HG03025 (cell line): Measurements from ENCODE around the gene NXPH1.

Source experiments
- ATAC-seq: cut with Tn5 transposase; IDR thresholded peaks from one replicate; pipeline ENCODE4 v1.9.1; 2021; ENCODE audit warnings: mild to moderate bottlenecking, moderate library complexity; ENCODE audit not compliant: unreplicated experiment, low FRiP score

NXPH1 gene

DNA sequence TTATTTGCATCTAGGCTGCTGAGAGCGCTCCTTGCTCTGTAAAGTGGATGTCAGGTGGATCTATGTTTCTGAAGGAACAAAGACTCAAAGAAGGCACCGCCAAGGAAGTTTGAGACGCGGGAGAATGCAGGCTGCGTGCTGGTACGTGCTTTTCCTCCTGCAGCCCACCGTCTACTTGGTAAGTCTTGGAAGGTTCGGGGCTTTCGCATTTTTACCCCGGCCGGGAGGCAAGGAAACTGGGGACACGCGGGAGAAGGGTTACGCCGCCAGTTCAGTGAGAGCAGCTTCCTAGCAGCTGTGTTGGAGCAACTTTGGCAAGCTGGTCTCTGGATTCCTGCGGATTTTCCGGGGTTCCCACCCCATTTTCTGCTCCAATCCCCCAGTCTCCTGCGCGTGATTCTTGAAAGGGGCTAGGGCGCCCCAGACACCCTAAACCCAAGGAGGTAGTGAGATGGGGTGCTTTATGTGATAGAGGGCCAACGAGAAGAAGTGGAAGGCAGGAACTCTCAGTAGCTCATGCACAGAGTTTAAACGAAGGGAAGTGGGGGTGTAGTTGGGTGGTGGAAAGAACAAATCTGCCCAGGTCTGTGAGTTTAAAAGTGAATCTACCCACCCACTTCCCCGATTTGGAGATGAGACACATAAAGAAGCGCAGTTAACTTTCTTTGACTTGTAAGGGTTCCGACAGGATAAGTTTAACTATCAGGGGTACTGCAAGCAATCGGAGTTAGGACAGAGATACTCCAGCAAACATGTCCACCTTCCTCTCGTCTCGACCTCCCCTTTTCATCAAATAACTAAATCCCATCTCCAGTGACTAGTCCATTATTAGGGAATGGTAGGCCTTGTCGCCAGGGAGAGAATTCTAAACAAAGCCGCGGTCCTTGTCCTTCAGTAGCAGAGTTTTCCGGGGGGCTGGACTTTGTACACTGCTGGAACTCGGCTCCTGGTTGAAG, 2.5 kb downstream of the NXPH1 start:
- ATAC-seq, result no peak

DNA sequence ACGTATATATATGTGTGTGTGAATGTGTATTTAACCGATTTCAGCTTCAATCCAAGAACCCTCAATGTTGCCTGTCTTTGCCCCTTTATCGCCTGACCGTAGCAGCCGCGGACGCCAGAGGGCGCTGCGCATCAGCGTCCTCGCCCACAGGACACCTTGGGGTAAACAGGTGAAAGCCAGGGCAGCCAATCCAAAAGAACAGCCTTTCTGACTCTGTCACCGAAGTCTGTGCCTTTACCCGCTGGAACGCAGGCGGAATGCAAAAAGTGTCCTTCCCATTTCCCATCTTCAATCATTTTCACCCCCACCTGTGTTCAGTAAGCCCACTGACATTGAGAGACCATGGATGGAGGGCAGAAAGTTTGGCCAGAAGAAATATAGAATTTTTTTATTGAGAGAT, 3.6 kb downstream of the NXPH1 start:
- ATAC-seq, result no peak

DNA sequence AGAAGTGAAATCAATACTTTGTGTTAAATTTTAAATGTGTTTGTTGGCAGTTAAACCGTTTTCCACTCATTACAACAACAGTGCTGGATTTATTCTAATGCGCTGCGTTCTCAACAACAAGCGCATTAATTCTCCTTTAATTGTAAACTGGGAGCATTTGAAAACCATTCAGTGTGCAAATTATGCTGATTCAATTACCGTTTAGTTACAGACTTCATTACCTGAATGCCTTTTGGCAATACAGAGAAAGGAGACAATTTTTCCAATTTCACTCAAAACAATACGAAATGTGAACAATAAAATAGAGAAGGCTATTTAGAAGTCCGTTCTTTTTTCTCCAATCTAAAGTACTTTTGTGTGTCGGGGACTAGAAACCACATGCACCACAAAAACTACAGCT, 4.2 kb downstream of the NXPH1 start:
- ATAC-seq, result no peak

DNA sequence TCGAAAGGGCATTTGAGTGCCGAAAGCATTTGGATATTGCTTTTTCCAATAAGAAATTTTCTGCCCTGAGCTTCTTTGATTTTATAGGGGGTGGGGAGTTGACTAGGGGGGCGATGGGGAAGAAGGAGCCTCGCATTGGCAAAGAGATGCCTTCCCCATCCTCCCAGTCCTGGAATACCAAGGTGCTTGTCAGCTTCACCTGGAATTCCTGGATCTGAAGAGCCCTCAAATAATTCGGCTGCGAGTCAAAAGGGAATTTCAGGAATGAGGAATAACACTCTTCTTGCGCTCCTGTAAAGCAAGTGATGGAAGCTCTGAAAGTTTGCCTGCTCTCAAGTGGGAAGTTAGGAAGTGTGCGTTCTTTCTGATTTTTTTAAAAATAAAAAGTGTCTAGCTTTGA, 7.3 kb downstream of the NXPH1 start:
- no peak for ATAC-seq

DNA sequence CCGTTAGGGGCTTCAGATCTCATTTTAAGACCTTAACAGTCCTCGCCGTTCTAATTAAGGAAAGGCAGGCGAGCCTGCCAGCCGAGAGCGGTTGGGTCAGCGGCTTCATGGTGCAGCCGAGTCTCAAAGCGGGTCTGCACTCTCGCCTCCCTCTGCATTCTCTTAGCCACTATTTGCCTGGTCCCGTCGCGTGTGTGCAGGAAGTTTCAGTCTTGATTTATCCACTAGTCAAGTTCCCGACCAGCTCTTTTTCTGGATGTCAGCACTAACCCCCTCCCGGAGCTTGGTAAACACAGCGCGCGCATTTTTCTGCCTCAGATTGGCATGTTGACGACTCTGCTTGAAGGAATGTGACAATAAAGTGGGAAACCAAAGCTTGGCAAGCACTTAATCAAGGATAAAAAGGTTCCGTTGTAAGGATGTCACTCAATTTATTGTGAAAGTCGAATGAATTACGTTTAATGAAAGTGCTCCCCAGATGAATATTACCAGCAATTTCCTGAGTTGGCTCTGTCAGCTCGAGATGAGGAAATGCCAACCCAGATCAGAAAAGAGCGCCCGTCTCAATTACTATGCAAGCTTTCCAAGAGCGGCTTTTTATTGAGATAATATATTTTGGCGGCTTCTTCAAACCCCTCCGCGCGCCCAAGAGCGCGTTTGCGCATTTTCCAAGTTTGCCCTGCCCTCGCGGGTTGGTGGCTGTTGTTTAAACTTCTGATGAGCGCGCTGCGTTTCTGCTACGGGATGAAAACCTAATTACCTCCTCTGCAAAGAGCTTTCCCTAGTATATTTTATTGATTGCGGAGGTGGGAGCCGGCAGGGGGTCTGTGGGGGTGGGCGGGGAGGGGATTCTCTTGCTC, 7.9 kb downstream of the NXPH1 start:
- no peak for ATAC-seq

DNA sequence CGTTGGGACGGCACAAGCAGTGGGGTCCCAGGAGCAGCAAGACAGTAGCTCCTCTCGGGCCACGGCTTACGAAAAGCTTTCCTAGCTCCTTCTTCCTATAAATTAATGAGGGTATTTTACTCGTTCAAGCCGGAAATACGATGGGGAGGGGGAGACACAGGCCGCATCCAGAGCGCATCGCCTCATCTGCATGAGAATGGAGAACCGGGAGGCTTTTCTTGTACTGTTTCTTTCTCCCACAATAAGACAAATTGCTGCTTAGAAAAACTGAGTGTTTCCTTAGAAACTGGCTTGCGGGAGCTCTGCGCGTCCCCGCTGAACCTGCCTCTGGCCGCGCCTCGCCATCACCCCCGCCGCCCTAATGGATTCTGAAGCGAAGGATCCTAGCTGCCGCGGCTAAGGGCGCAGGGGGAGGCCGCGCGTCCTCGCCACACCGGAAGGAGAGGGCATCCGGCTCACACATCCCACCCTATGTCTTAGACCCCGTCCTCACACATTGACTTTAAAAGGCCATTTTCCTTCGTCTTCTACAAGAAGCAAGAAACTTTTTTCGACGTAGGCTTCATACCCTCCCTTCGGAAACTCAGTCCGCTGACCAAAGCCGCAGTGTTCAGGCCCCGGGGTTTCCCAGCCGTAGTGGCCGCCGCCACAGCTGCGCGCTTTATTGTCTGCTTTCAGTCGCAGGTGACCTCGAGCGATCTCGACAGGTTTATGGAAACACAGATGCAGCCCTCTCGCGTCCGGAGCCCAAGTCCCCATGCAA, 8.8 kb downstream of the NXPH1 start:
- ATAC-seq, result no peak

DNA sequence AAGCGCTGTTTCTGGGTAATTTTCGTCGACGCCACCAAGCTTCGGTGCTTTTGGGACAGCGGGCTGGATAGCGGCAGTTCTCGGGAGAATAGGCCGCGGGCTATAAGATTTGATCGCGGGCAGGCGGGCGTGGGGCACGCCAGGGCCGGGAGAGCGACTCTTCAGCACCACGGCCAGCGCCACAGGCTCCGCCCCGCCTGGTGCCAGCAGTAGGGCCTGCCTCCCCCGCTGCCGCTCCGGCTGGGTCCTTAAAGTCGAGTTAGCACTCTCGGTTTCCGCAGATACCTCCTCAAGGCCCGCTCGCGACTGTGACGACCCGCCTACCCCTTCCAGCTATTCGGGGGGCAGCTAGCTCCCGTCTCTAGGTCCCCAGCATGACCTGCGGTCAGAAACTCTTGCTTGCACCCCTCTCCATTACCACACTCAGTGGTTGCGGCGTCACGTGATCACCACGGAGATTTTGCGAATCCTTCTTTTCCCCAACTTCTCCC, 9.4 kb downstream of the NXPH1 start:
- peak; percentile 57 for ATAC-seq

DNA sequence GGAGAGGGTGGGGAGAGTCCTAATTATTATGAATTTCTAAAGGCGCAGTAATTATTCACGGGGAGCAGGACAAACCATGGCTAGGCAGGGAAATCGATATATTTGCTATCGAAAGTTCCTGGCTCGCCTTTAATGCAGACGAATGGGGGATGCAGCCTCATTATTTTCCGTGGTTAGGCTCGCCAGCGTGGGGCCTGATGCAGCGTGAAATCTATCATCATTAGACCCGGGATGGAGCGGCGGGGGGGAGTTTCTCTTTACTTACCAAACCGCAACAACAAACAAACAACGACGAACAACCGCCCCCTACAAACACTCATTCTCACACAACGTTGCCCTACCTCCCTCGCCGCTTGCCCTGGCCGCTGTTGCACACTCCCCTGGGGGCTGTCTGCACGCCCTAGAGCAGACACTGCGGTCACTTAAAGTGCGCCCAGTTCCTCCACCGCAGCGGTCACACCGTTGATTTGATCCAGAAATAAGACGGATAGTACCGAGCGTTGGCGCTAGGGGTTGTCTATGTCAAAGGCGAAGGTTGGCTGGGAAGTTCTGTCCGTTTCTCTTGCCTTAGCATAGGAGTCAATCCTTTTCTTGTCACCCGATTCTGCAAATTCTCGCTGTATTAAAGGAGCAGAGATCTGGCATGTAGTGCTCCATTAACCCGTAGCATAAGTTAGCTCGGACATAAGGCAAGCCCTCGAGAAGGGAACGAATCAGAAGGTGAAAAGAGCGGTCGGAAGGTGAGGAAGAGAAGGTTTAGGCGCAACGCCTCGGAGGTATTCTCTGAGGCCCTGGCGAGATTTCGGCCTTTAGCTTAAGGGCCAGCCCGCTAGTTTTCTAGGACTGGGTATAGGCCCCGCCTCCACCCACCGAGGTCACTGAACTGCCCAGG, 10.4 kb downstream of the NXPH1 start:
- no peak for ATAC-seq

DNA sequence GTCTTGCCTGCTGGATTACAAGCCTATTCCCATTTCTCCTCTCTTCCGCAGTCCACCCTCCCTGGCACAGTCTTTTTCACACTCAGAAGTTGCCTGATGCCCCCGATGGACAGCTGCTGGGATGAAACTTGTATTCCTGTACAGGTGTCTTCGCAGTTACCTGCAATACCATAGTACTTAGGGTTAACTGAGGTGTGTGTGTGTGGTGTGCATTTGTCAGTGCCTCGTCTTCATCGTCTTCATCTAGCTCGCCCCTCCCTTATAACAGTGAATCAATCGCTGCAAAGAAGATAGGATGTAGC, 11.0 kb downstream of the NXPH1 start:
- no peak for ATAC-seq

DNA sequence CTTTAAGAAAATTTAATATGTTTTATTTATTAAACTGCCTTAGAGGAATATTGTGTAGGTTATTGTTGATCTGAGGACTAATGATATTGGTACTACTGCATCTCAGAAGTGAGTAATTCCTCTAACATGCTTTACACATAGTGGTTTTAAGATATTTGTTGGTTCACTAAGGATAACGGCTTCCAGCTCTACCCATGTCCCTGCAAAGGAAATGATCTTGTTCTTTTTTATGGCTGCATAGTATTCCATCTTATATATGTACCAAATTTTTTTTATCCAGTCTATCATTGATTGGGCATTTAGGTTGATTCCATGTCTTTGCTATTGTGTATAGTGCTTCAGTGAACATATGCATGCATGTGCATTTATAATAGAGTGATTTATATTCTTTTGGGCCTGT, 20.1 kb downstream of the NXPH1 start:
- ATAC-seq, result no peak

DNA sequence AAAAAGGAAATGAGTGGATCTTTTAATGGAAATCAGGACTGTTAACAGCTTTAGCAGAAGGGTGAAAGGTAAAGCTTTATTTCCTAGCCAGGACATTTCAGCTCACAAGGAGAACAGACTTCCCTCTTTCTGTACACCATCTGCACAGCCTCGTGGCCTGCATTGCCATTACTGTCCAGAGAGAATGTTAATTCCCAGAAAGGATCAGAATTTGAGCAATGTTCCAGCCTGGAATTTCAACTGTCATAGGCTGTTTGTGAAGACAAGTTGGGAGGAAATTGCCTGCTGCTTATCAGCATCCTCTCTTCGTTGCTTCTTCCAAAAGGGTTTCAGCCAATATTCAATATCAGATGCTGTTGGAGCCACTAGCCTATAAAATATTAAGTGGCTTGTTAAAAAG, 22.0 kb downstream of the NXPH1 start:
- ATAC-seq, result no peak

DNA sequence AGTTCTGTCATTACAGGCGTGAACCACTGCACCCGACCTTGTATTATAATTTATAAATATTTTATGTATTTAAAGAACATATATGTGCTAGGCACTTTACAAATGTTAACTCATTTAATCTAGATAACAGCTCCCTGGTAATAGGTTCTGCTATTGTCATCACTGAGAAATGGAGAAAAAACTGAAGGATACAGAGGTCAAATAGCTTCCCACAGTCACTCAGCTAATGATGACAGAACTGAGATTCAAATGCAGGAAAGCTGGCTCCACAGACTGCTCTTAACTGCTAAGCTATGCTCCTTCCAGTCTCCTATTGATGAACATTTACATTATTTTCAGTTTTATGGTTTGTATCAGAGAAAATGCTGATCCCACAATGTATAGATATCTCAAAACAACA, 28.9 kb downstream of the NXPH1 start:
- no peak for ATAC-seq

DNA sequence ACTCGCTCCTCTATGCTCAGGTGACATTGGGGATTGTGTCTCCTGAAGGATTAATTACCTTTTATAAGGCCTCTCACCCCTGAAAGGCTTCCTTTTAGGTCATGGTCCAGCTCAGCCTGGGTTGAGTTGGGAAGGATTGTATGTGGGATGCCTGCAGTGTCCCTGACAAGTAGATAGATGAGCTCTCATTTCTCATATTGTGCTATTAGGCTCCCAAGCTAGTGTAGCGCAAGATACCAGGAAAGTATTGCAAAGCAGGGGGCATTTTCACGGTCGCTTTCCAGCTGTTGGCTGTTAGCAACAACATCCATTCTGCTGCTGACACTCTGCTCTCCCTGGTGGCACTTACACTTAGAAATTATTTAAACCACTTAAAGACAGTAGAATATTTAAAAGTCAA, 31.9 kb downstream of the NXPH1 start:
- no peak for ATAC-seq

DNA sequence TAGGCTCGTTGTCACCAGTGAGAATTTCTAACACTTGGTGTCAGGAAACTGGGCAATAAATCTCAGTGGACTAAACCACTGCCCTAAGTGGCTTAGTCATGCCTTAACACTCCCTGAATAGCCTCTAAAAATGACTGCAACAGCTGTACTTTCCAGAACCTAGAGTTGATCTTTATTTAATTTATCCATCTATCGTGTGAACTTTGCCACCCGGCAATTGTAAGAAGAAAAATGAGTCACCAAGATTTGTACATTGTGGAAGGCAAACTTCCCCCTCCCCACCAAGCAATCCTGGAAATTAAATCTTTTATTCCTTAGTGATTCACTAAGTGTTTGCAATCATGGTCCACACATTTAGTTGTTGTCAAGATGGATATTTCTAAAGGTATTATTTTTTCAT, 47.1 kb downstream of the NXPH1 start:
- no peak for ATAC-seq

DNA sequence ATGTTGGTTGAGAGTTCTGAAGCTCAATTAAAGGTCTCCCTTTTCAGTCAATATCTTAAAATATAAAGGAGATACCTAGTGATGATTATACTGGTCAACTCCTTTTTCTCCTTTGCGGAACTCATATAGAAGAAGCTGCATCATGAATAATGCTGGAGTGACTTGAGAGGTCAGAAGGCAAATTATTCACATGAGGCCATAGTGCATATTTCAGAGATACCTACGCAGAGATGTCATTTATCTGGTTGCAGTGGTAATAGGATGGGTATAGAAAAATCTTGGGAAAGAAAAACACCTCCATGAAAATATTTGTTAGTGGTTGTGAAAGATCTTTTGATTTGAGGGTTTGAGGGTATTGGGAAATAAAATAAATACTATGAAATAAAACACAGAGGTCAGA, 47.7 kb downstream of the NXPH1 start:
- ATAC-seq, result no peak

DNA sequence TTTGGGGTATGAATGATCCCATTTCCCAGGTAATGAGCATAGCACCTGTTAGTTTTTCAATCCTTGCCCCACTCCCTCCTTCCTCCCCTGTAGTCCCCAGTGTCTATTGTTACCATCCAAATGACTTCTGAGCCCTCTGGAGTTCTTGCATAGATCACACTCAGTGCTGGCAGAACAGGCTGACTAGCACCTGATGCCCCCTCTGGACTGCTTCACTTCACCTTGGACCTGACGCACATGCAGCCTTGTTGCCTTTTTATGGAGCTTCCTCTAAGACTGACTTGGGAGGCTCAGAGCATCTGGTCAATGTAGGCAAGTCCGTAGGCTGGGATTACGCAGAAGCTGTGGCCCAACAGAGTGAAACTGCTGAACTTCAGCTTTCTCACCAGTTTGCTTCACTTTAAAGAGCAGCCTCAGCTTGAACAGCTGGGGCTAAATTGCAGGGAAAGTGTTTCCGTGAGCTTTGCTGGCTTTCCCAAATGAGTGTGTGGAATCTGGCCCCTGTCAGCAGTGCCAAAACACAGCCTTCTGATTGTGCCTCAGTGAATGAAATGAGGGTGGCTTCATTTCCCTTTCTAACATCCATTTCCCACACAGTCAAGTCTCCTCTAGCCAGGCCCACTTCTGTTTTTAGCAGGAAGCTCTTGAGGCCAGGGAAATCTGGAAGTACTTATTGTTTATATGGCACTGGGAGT, 48.5 kb downstream of the NXPH1 start:
- ATAC-seq, result no peak

DNA sequence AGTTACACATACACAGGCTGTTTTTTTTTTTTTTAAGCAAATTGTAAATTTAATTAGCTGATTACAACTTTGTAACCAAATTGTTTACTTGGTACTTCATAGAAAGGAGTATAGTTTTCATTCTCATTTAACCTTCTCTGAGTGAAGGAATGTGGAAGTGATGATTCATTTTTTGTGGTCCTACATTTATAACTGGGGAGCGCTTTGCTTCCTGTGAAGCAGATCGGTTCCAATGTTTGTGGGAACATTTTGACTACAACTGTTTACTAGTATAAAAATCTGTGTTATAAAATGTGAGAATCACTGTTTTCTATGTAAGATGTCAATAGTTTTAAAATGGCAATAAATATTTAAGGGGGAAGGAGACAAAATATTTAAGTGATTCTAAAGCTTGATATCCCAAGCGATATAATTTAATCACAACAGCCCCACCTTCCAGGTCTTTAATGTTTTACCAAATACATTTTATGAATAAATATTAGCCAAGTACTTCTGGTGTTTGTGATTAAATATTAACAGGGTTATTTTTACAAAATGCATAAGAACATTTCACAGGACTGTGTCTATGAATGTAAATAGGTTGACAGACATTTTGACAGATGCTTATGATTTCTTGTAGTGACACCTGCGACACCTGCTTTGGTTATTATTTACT, 57.1 kb downstream of the NXPH1 start:
- no peak for ATAC-seq

DNA sequence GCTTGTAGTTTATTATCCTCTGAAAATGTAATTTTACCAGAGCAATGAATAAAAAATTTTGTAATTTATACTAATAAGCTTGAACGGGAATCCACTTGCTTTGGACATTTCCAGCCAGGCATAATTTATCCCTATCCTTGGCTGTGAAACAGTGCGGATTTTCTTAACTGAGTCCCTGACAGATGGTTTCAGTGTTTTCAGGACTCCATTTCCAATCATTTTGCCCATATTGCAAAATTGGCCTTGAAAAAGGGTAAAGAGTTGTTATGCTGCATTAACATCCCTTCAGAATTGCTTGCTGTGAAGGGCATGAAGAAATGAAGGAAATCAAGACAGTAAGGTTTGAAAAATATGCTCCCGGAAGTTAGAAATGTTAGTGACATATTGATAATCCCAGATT, 57.7 kb downstream of the NXPH1 start:
- no peak for ATAC-seq
